ENCODE measurements around the gene TXNDC5.

GRCh38 chr6:7959453-7959852 lies 48.9 kb upstream of the TXNDC5 start:
- TF ChIP-seq REPIN1 (tag by site-specific recombination; IDR thresholded peaks at IDR 0.05; ENCODE audit: low read depth) (no peak), ZSCAN5A (tag by site-specific recombination; IDR thresholded peaks at IDR 0.05) (no peak), CTCF (tag by site-specific recombination; IDR thresholded peaks at IDR 0.05) (no peak), ZNF561 (tag by site-specific recombination; IDR thresholded peaks at IDR 0.05; ENCODE audit: borderline replicate concordance) (no peak), ZNF24 (tag by site-specific recombination; IDR thresholded peaks at IDR 0.05) (no peak), ZNF548 (tag by site-specific recombination; IDR thresholded peaks at IDR 0.05) (no peak), ZNF610 (tag by site-specific recombination; IDR thresholded peaks at IDR 0.05; ENCODE audit: borderline replicate concordance) (no peak), ZNF792 (tag by site-specific recombination; IDR thresholded peaks at IDR 0.05) (no peak), ZBTB1 (tag by site-specific recombination; IDR thresholded peaks at IDR 0.05) (no peak), ZSCAN18 (tag by site-specific recombination; IDR thresholded peaks at IDR 0.05) (no peak), ZBTB26 (tag by site-specific recombination; optimal IDR thresholded peaks at IDR 0.05) (no peak)

Measured in HEK293 (cell line).